ENCODE results near the gene ANO10.

DNA sequence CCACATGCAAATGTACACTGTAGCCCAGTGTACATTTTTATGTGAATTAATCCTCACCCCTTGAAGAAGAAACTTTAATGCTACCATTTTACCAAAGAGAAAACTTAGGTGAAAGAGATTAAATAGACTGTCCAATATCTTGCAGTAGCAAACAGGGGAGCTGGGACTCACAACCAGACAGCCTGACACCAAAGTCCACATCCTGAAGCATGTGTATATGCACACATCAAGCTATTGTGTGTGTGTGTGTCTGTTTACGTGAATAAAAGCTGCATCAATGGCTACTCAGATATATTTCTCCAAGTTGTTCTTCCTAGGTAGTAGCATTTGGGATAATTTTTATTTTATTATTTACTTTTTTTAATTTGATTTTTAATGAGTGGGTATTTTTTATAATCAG is 6.7 kb downstream of the ANO10 start:
- TF ChIP-seq, protein P1, sequence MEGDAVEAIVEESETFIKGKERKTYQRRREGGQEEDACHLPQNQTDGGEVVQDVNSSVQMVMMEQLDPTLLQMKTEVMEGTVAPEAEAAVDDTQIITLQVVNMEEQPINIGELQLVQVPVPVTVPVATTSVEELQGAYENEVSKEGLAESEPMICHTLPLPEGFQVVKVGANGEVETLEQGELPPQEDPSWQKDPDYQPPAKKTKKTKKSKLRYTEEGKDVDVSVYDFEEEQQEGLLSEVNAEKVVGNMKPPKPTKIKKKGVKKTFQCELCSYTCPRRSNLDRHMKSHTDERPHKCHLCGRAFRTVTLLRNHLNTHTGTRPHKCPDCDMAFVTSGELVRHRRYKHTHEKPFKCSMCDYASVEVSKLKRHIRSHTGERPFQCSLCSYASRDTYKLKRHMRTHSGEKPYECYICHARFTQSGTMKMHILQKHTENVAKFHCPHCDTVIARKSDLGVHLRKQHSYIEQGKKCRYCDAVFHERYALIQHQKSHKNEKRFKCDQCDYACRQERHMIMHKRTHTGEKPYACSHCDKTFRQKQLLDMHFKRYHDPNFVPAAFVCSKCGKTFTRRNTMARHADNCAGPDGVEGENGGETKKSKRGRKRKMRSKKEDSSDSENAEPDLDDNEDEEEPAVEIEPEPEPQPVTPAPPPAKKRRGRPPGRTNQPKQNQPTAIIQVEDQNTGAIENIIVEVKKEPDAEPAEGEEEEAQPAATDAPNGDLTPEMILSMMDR (conservative IDR thresholded peaks at IDR 0.05; ENCODE audit: low read depth, low read length): no peak
- no peak for TF ChIP-seq EZH2 (IDR thresholded peaks at IDR 0.05; ENCODE audit: borderline replicate concordance, low read depth, low read length, poor library complexity, severe bottlenecking)
